Brain pericyte (primary cell): ENCODE results near the gene FOXL3.

Experiments used
- DNase-seq: peaks from one replicate; pipeline ENCODE4 v3.0.0-alpha.2; 2012; ENCODE audit warnings: low read depth, low spot score

Gene FOXL3

DNA sequence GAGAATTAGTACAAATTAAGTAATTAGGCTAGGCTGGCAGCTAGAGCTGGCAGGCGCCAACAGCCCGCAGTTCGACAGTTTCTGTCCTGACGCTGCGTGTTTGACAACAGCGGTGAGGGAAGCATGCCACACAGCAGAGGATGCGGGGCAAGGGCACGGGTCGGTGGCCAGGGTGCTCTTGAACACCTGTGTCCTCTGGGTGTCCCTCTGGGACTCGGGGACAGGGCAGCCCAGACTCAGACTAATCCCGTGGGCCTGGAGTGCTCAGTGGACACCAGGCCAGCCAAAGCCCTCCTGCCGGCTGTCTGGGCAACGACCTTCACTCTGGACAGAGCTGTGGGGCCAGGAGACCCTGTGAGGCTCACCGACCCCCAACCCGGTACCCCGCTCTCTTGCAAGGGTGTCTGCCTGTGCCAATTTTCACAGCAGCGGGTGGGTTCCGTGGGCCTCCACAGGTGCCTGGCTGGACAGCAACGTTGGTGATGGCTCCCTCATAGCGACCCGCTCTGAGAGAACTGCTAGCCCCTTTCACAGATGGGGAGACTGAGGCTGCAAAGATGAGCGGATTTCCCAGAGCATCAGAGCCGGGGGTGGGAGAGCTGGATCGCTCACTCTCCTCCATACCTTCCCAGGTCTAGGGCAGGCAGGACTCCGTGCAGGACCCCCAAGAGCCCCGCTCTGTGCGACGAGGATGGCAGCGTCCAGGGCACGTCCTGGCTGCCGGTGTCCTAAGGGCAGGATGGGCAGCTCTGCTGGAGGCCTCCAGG lies 48.5 kb downstream of the FOXL3 start:
- no peak for DNase-seq

DNA sequence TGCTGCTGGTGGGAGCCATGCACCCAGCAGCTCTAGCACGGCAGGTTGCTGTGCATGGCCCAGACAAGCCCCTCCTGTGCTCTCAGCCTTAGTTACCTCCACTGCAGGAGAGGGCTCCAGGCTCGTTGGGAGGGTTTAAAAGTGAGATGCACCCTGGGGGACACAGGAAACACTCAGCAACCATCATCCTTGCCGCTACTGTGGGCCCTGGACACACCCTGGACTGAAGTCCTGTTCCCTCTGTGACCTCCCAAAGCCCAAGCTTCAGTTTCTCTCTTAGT lies 49.0 kb downstream of the FOXL3 start:
- no peak for DNase-seq

DNA sequence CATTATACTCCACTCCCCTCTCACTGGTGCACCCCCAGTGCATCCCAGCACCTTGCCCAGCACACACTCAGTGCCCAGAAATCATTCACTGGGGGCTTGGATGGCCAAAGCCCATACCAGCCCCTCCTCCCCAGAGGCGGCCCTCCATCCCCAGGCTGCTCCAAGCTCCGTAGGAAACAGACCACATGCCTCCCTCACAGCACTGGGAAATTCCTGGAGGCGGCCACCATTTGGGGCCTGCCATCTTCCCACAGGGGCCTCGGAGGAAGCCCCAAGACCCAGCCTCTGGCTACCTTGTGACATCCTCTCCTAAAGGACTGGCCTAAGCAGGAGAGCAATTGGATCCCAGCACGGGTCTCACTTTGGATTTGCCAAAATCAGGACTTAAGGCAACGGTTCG lies 49.7 kb downstream of the FOXL3 start:
- DNase-seq, result no peak

DNA sequence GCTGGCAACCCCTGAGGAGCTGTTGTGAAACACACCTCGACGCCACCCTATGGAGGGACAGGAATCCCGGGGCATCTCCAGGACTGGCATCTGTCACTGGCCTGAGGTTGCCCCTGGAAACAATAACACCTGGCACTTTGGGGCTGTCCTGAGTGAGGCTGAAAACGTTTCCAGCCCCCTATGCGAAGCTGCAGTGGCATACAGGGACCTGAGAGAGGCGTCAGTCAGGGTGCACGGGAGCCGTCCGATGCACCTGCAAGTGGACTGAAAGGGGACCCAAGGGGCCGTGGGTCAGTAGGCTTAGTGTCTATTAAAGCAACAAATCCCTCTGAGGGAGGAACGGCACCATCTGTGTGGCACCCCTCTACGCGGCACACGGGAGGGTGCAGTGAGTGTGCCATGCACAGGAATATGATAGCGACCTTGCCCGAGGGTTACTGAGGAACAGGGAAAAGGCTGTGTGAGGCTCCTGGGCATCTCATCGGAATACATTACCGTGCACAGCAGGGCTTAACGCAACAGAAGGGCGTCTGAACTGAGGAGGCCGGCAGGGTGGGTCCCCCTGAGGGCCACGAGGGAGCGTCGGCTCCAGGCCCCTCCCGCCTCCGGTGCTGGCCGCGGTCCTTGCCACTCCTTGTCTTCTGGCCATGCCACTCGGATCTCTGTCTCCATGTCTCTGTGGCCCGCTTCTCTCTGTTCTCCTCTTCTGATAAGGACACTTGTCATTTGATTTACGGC lies 50.4 kb downstream of the FOXL3 start:
- no peak for DNase-seq
